Testis (tissue), 2 donors: ENCODE data around the gene ZBTB20.

ENCODE experiments used
- POLR2A ChIP-seq: fragments of 450-650 bp; IDR thresholded peaks from one replicate; pipeline ENCODE4 v1.6.1; 2017; ENCODE audit warnings: antibody characterized with exemption, mild to moderate bottlenecking, moderate library complexity
- TF ChIP-seq, protein P1 (sequence below), 3 experiments: fragments of 450-650 bp in 2 of 3; fragments of 200-600 bp in 1 of 3; sonication (generic) in 1 of 3; IDR thresholded peaks; one replicate each; pipeline ENCODE4 v1.5.1; 2016 to 2019; ENCODE audit warnings: antibody characterized with exemption in 3 of 3, mild to moderate bottlenecking in 2 of 3, moderate library complexity in 1 of 3

DNA sequence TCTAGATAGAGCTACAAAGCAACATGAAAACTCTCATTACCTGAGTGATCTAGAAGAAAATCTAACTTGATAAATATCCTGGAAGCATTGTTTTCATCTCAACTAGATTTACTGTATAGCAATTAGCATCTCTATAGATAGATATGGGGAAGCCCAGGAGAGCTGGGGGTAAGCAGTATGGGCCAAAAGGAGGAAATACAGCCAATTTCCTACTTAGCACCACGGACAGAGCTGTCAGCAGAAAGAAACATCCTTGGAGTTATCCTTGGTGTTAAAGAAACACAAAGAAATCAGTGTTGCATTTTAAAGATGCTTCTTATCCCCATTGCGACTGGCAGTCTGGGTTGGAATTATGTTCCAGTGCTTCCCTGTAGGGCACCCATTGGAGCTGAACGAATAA is 727.0 kb downstream of the ZBTB20 start:
- TF ChIP-seq, protein P1, sequence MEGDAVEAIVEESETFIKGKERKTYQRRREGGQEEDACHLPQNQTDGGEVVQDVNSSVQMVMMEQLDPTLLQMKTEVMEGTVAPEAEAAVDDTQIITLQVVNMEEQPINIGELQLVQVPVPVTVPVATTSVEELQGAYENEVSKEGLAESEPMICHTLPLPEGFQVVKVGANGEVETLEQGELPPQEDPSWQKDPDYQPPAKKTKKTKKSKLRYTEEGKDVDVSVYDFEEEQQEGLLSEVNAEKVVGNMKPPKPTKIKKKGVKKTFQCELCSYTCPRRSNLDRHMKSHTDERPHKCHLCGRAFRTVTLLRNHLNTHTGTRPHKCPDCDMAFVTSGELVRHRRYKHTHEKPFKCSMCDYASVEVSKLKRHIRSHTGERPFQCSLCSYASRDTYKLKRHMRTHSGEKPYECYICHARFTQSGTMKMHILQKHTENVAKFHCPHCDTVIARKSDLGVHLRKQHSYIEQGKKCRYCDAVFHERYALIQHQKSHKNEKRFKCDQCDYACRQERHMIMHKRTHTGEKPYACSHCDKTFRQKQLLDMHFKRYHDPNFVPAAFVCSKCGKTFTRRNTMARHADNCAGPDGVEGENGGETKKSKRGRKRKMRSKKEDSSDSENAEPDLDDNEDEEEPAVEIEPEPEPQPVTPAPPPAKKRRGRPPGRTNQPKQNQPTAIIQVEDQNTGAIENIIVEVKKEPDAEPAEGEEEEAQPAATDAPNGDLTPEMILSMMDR (IDR thresholded peaks at IDR 0.05): no peak
- no peak for TF ChIP-seq POLR2A
